ENCODE measurements around the gene RND1. TPM values are rescaled to one million over a fixed set of nuclear protein-coding genes. Genes with fewer than 3 reads are reported as not detected.

The RND1 gene
- total and polyA plus RNA-seq, 2 of the 13 experiments (the other 11 are each of a cell fraction or from before 2014, with no cell fraction given): 1.8 to 1.9 TPM

- TF ChIP-seq POGK (CRISPR knock-in tag; conservative IDR thresholded peaks at IDR 0.05) (peak; percentile 49; the same call in 1 of the 2 replicates), ATF7-NPFF (CRISPR knock-in tag; IDR thresholded peaks at IDR 0.05; ENCODE audit: low read depth) (no peak), ZNF326 (CRISPR knock-in tag; IDR thresholded peaks at IDR 0.05; ENCODE audit: borderline replicate concordance) (no peak), ZBTB1 (CRISPR knock-in tag; IDR thresholded peaks at IDR 0.05; ENCODE audit: borderline replicate concordance) (no peak), ZBTB40 (IDR thresholded peaks at IDR 0.05) (no peak), ZBTB40 (CRISPR knock-in tag; IDR thresholded peaks at IDR 0.05) (no peak), NPAS2 (CRISPR knock-in tag; IDR thresholded peaks at IDR 0.05; ENCODE audit: borderline replicate concordance) (no peak), ZSCAN25 (CRISPR knock-in tag; IDR thresholded peaks at IDR 0.05) (peak; percentile 96), TGIF2 (CRISPR knock-in tag; IDR thresholded peaks at IDR 0.05) (no peak), DMAP1 (CRISPR knock-in tag; IDR thresholded peaks at IDR 0.05) (no peak), PPARG (CRISPR knock-in tag; conservative IDR thresholded peaks at IDR 0.05) (no peak), HNRNPL (IDR thresholded peaks at IDR 0.05; ENCODE audit: low read depth, low read length) (no peak), ZZZ3 (CRISPR knock-in tag; IDR thresholded peaks at IDR 0.05; ENCODE audit: borderline replicate concordance) (no peak), HMG20A (CRISPR knock-in tag; IDR thresholded peaks at IDR 0.05; ENCODE audit: borderline replicate concordance) (no peak; the same call in 1 of the 2 replicates), ZNF468 (CRISPR knock-in tag; IDR thresholded peaks at IDR 0.05) (no peak), SATB2 (CRISPR knock-in tag; IDR thresholded peaks at IDR 0.05) (no peak), ZNF337 (CRISPR knock-in tag; IDR thresholded peaks at IDR 0.05; ENCODE audit: borderline replicate concordance, low read depth) (no peak), RBM39 (IDR thresholded peaks at IDR 0.05; ENCODE audit: low read depth, low read length, poor library complexity, severe bottlenecking) (no peak), ATRX (CRISPR knock-in tag; IDR thresholded peaks at IDR 0.05; ENCODE audit: borderline replicate concordance) (no peak), TARDBP (CRISPR knock-in tag; IDR thresholded peaks at IDR 0.05) (peak; percentile 62; the same call in 1 of the 2 replicates)
Observed at GRCh38 chr12:48890657-48891418, 25.2 kb upstream of the RND1 start (continued).

Data from HepG2 (cell line).